Stimulated activated naive CD8-positive, alpha-beta T cell treated with anti-CD3 and anti-CD28 coated beads, Interleukin-15, amount 100 ng/mL, for 72 hours (primary cell): ENCODE data around the gene TAS2R46.
"Not testable (repeated sequence)": the region's sequence is repeated elsewhere in the genome, so short reads cannot be mapped to it uniquely, and the experiment has no call there.

Source experiments
- ATAC-seq: fragments of 150-1000 bp; cut with Tn5 transposase; 2 replicates; pipeline ENCODE4 v1.10.0; 2021; ENCODE audit warnings: mild to moderate bottlenecking, moderate library complexity
- DNase-seq, 2 donors: peaks; one replicate each; pipeline ENCODE4 v3.0.0; 2021 to 2022
- H3K27ac Mint-ChIP-seq, 2 donors: one replicate each; pipeline ENCODE4 v1.8.0; 2022; ENCODE audit warnings: mild to moderate bottlenecking in 2 of 2, mixed read lengths in 2 of 2, moderate library complexity in 2 of 2
- H3K27me3 Mint-ChIP-seq: one replicate; pipeline ENCODE4 v1.8.0; 2022; ENCODE audit warnings: mixed read lengths
- H3K4me1 Mint-ChIP-seq: one replicate; pipeline ENCODE4 v1.8.0; 2022; ENCODE audit warnings: mild to moderate bottlenecking, mixed read lengths
- H3K4me3 Mint-ChIP-seq, 2 donors: one replicate each; pipeline ENCODE4 v1.8.0; 2022; ENCODE audit warnings: mild to moderate bottlenecking in 2 of 2, mixed read lengths in 2 of 2, moderate library complexity in 1 of 2
- H3K9me3 Mint-ChIP-seq, 2 donors: one replicate each; pipeline ENCODE4 v1.8.0; 2022; ENCODE audit warnings: mixed read lengths in 2 of 2

Gene TAS2R46, protein sequence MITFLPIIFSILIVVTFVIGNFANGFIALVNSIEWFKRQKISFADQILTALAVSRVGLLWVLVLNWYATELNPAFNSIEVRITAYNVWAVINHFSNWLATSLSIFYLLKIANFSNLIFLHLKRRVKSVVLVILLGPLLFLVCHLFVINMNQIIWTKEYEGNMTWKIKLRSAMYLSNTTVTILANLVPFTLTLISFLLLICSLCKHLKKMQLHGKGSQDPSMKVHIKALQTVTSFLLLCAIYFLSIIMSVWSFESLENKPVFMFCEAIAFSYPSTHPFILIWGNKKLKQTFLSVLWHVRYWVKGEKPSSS

DNA sequence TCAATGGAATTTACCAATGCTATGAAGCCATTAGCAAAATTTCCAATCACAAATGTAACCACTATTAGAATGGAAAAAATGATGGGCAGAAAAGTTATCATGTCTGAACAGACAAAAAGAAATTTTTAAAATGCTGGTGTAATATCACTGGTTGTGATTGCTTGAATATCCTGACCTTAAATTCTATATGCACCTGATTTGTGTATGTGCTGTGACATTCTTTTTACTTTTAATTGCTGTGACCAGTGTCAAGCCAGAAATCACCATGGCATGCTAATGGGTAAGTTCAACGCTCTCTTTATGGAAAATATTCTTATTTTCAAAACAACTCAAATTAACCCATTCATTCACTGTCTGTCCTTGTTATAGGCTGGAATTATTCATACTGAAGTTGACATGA lies at the start of gene TAS2R46:
Gene TAS2R46 (minus strand): TSS at position 101 of the 400 bp plus-strand sequence. CDS start 0 bp downstream, at position 101.
- H3K4me1 Mint-ChIP-seq = peaks cover 20% of the 10 kb centered on the region
- not testable (repeated sequence) for H3K9me3 Mint-ChIP-seq, H3K27me3 Mint-ChIP-seq, ATAC-seq, H3K4me3 Mint-ChIP-seq, H3K27ac Mint-ChIP-seq, DNase-seq

DNA sequence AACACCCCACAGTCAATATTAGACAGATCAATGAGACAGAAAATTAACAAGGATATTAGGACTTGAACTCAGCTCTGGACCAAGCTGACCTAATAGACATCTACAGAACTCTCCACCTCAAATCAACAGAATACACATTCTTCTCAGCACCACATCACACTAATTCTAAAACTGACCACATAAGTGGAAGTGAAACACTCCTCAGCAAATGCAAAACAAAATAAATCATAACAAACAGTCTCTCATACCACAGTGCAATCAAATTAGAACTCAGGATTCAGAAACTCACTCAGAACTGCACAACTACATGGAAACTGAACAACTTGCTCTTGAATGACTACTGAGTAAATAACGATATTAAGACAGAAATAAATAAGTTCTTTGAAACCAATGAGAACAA lies 49.1 kb upstream of the TAS2R46 start:
- H3K4me1 Mint-ChIP-seq = peaks cover 55% of the 10 kb centered on the region
- H3K27ac Mint-ChIP-seq, H3K27me3 Mint-ChIP-seq: not testable (repeated sequence)

DNA sequence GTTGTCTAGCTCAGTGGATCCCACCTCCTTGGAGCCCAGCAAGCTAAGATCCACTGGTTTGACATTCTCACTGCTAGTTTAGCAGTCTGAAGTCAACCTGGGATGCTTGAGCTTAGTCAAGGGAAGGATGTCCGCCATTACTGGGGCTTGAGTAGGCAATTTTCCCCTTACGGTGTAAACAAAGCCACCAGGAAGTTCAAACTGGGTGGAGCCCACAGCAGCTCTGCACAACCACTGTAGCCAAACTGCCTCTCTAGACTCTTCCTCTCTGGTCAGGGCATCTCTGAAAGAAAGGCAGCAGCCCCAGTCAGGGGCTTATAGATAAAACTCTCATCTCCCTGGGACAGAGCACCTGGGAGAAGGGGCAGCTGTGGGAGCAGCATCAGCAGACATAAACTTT lies 46.8 kb upstream of the TAS2R46 start:
- Mint-ChIP-seq H3K9me3 (peaks cover 55 to 57% of the 10 kb centered on the region in 2 donors), H3K4me3 (no peak overlapping the region), H3K4me1 (peaks cover 47% of the 10 kb centered on the region), H3K27me3 (no peaks in the 10 kb centered on the region), H3K27ac (no peak overlapping the region)
- ATAC-seq (no peak), DNase-seq (no peak)

More for the DNA sequence above, 49.1 kb upstream of the TAS2R46 start:
- H3K4me3 Mint-ChIP-seq, DNase-seq, ATAC-seq: not testable (repeated sequence)
- peaks cover 51 to 65% of the 10 kb centered on the region in 2 donors for H3K9me3 Mint-ChIP-seq

DNA sequence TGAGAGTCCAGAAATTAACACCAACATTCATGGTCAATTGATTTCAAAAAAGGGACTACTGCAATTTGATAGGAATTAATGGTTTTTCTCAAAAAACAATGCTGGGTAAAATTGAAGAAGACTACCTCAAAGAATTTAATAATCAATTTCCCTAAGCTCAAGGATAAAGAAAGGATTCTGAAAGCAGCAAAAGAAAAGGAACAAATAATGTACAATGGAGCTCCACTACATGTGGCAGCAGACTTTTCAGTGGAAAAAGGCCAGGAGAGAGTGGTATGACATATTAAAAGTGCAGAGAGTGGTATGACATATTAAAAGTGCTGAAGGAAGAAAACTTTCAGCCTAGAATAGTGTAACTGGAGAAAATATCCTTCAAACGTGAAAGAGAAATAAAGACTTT lies 45.6 kb upstream of the TAS2R46 start:
- ATAC-seq = no peak
- H3K4me1 Mint-ChIP-seq = peaks cover 40% of the 10 kb centered on the region
- no peak overlapping the region for H3K4me3 Mint-ChIP-seq
- peaks cover 46 to 52% of the 10 kb centered on the region in 2 donors for H3K9me3 Mint-ChIP-seq
- H3K27ac Mint-ChIP-seq = peak overlapping the region in 1 of 2 donors; percentile 6
- DNase-seq = no peak
- H3K27me3 Mint-ChIP-seq = no peaks in the 10 kb centered on the region

DNA sequence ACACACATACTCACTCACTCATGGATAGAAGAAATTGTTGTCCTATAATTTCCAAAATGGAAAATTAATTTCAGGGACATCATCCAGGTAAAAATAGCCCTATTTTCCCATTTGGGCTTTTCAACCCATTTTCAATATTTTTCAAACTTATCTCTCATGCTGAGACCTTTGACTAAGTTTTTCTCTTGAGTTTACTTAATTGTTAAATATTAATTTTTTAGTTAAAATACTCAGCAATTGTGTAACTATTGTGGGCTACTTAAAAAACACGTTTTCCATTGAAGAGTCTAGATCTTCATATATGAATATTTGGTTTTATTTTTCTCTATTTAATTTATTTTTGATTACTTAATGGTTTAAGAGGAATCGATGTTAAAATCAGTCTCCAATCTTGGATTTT lies 44.2 kb upstream of the TAS2R46 start:
- Mint-ChIP-seq H3K4me3 (no peak overlapping the region), H3K27me3 (no peaks in the 10 kb centered on the region), H3K27ac (no peak overlapping the region), H3K9me3 (peaks cover 31 to 40% of the 10 kb centered on the region in 2 donors), H3K4me1 (peaks cover 30% of the 10 kb centered on the region)
- no peak for DNase-seq
- no peak for ATAC-seq

DNA sequence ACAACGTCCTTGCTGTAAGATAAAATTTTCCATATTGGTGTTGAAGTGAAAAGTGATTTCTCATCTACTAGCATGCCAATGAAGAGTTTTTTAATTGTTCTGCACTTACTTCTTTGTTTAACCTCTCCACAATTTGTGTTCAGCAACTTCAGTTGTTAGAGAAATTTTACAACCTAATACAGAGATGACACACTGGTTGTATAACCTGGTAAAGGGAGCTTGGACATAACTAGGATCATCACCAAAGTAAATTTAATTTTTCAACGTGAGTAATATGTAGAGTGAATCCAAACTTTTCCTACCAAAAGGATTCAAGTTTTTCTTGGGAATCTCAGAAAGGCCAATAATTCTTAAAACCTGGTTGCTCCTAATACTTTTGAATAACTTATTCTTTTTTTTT lies 43.5 kb upstream of the TAS2R46 start:
- DNase-seq = no peak
- H3K27me3 Mint-ChIP-seq = no peaks in the 10 kb centered on the region
- no peak overlapping the region for H3K4me3 Mint-ChIP-seq
- peaks cover 22% of the 10 kb centered on the region for H3K4me1 Mint-ChIP-seq
- peaks cover 24 to 33% of the 10 kb centered on the region in 2 donors for H3K9me3 Mint-ChIP-seq
- ATAC-seq = no peak
- H3K27ac Mint-ChIP-seq = no peak overlapping the region

DNA sequence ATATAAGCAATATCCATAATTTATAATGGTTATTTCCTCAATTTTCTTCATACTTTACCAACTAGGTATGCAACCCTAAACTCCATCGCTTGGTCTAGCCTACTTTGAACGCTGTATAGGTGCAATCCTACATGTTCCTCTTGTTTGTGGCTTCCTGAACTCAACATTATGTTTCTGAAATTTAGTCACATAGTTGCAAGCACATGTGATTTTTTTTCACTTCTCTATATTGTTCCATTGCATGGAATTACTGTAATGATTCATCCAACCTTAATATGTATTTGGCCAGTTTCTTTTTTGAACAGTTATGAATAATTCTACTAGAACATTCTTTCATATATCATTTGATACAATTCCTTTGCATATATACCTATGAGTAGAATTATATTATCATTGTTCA lies 32.8 kb upstream of the TAS2R46 start:
- H3K9me3 Mint-ChIP-seq, H3K27me3 Mint-ChIP-seq, H3K27ac Mint-ChIP-seq, H3K4me1 Mint-ChIP-seq, DNase-seq, H3K4me3 Mint-ChIP-seq: not testable (repeated sequence)
- ATAC-seq = peak; percentile 64

DNA sequence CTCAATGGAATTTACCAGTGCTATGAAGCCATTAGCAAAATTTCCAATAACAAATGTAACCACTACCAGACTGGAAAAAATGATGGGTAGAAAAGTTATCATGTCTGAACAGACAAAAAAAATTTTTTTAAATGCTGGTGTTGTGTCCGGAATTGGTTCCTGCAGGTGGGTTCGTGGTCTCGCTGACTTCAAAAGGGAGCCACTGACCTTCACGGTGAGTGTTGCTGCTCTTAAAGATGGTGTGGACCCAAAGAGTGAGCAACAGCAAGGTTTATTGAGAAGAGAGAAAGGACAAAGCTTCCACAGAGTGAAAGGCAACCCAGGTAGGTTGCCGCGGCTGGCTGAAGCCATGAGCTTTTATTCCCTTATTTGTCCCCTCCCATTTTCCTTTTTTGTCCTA lies 30.0 kb upstream of the TAS2R46 start, which contains the start of gene TAS2R43:
Gene TAS2R43 (minus strand): TSS at position 186 of the 400 bp plus-strand sequence. CDS start 84 bp downstream, at position 102.
- Mint-ChIP-seq H3K4me1 (no peaks in the 10 kb centered on the region), H3K9me3 (no peaks in the 10 kb centered on the region), H3K27ac (no peak within 1 kb of the TSS), H3K27me3 (no peaks in the 10 kb centered on the region), H3K4me3 (no peak within 1 kb of the TSS)
- DNase-seq (no peak), ATAC-seq (no peak)

DNA sequence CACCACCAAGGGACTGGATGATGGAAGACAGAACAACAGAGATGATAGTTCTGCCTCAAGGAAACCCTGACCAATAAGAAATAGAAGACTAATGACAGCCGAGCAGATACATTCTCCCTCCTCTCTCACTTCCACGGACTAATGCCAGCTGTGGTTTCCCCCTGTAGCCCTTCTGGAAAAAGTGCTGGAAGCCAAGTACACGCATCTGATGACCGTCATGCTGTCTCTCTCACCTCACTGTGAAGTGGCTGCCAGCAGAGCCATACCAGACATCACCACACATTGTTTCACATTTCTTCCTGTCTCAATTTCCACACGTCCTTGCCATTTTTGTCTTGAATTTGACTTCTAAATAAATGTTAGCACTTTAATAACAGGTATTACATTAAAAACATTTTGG lies 27.2 kb upstream of the TAS2R46 start:
- no peaks in the 10 kb centered on the region for H3K27me3 Mint-ChIP-seq

DNA sequence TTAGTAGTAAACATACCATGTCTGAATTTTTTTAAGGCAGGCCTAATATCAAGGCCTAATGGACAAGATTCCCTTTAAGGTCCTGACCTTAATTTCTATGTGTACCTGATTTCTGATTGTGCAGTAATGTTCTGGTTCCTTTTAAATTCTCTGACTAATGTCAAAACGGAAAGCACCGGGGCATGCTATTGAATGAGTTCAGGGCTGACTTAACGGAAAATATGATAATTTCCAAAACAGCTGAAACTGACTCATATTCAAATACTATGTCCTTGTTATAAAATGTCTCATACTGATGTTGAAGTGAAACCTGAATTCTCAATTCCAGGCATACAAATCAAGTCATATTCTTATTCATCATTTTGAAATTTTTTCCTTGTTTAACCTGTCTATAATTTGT lies 23.3 kb upstream of the TAS2R46 start:
- Mint-ChIP-seq H3K4me3 (no peak overlapping the region), H3K4me1 (no peaks in the 10 kb centered on the region), H3K27me3 (no peaks in the 10 kb centered on the region), H3K27ac (no peak overlapping the region), H3K9me3 (peaks cover 8 to 19% of the 10 kb centered on the region in 2 donors)
- ATAC-seq (peak; percentile 87), DNase-seq (peak; percentile 1 to 23)

More for the DNA sequence above, 27.2 kb upstream of the TAS2R46 start:
- H3K27ac Mint-ChIP-seq = no peak overlapping the region
- no peak for ATAC-seq
- no peak for DNase-seq
- H3K4me1 Mint-ChIP-seq = no peaks in the 10 kb centered on the region
- peaks cover 0 to under 1% of the 10 kb centered on the region in 2 donors for H3K9me3 Mint-ChIP-seq
- no peak overlapping the region for H3K4me3 Mint-ChIP-seq

DNA sequence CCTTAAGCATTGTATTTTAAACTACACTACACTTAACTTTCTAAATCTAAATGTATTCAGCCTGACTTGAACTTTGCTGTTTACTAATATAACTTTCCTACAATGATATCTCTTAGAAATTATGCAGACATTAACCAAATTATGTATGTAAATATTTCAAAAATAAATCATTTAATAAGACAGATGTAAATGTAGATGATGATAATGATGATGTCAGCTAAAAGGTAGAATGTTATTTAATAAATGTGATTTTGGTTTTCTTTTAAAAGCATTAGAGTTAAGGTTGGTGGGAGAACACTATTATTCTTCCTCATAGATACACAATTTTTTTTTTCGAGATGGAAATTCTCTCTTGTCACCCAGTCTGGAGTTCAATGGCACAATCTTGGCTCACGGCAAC lies 19.9 kb upstream of the TAS2R46 start:
- H3K9me3 Mint-ChIP-seq = peaks cover 8 to 23% of the 10 kb centered on the region in 2 donors
- no peak for ATAC-seq

DNA sequence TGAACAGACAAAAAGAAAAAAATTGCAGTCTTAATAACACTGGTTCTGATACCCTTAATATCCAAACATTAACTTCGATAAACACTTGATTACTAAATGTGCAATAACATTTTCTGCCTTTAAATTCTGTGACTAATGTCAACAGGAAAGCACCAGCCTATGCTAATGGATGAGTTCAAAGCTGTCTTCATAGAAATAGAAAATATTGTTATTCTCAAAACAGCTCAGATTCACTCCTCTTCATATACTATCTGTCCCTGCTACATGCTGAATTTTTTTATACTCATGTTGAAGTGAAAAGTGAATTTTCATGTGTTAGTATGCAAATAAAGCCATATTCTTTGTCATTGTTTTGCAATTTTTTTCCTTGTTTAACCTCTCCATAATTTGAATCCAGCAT lies 16.2 kb upstream of the TAS2R46 start:
- DNase-seq (no peak), ATAC-seq (no peak)
- no peak overlapping the region for H3K4me3 Mint-ChIP-seq
- no peaks in the 10 kb centered on the region for H3K27me3 Mint-ChIP-seq
- no peak overlapping the region for H3K27ac Mint-ChIP-seq
- peaks cover 8 to 12% of the 10 kb centered on the region in 2 donors for H3K9me3 Mint-ChIP-seq
- H3K4me1 Mint-ChIP-seq = no peaks in the 10 kb centered on the region

More for the DNA sequence above, 19.9 kb upstream of the TAS2R46 start:
- H3K4me1 Mint-ChIP-seq = no peaks in the 10 kb centered on the region
- H3K27ac Mint-ChIP-seq = no peak overlapping the region
- H3K4me3 Mint-ChIP-seq = no peak overlapping the region
- no peaks in the 10 kb centered on the region for H3K27me3 Mint-ChIP-seq
- DNase-seq = no peak

DNA sequence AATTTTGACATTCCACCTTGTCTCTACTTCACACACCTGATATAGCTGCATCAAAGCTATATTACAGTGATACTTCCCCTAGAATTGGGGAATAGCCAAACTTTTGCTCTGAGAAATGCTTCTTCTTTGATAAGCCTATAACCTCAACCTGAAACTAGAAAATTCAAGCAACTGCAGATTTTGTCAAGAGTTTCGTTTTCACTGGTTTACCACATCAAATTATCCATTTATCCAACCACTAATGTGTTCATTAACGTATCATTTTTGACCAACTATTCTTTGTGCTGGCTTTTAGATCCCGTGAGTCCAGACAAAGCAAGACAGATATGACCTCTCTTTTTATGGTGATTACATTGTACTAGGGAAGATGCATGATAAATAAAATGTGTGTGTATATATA lies 13.5 kb upstream of the TAS2R46 start:
- DNase-seq (no peak), ATAC-seq (no peak)
- Mint-ChIP-seq H3K9me3 (peaks cover under 1 to 6% of the 10 kb centered on the region in 2 donors), H3K4me3 (no peak overlapping the region), H3K27me3 (no peaks in the 10 kb centered on the region), H3K4me1 (no peaks in the 10 kb centered on the region), H3K27ac (no peak overlapping the region)

DNA sequence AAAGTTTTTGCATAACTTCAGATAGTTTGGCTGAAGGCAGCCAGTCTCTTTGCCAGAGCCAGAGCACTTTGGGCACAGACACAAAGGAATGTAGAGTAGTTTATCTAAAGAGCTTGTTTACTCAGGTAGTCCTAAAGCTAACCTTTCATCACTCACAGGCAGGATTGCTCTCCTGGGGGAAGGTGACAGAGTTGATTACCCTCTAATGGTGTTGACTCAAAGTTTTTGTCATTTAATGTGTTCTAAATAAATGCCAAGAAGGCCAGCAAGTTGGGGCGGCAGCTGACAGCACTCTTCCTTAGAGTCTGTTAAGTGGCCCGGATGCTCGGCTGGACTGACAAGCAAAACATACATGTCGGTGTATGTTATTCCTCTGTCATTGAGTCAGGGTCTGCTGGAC lies 9.3 kb upstream of the TAS2R46 start:
- ATAC-seq (no peak), DNase-seq (no peak)
- Mint-ChIP-seq H3K4me3 (no peak overlapping the region), H3K27ac (no peak overlapping the region), H3K27me3 (no peaks in the 10 kb centered on the region), H3K9me3 (no peaks in the 10 kb centered on the region), H3K4me1 (no peaks in the 10 kb centered on the region)

DNA sequence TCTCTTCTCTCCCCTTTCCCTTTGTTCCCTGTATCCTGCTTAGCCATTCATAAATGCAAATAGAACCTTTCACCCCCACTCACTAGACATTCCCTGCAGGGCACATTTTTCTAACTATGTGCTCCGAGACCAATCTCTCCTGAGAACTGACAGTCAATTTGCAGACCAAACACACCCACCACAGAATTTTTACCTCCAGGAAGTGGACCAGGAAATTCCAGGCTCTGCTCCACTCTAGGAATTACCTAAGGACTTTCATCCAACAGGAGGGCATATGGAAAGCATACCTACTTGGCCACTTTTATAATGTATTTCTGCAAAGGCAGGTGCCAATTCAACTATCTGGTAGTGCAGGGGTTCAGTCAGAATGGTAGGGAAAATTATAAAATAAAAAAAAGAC lies 8.9 kb upstream of the TAS2R46 start:
- no peaks in the 10 kb centered on the region for H3K4me1 Mint-ChIP-seq
- DNase-seq (no peak), ATAC-seq (no peak)
- H3K4me3 Mint-ChIP-seq = no peak overlapping the region
- no peak overlapping the region for H3K27ac Mint-ChIP-seq
- H3K27me3 Mint-ChIP-seq = no peaks in the 10 kb centered on the region
- no peaks in the 10 kb centered on the region for H3K9me3 Mint-ChIP-seq

DNA sequence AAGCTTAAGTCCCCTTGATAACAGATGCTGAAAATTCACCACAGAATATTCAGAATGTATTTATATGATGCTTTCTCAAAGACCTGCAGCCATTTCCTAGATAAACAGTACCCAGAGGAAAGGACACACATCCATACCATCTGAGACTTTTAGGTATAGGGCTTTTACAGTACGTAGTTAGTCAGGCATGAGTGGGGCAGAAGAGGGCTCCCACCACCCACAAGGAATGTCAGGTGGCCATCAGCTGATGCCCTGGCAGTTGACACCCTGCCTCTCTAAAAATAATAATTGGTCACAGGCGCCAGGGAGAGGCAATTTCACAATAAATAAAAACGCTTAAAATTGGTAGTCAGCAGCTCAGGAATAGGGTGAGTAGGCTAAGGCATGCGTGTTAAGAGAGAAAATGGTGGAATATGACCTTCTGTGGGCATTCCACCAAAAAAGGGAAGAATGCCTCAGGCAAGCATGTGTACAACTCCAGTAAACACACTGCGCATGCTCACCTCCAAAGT lies 7.8 kb upstream of the TAS2R46 start:
- ATAC-seq (no peak), DNase-seq (no peak)
- H3K4me1 Mint-ChIP-seq = no peaks in the 10 kb centered on the region
- H3K27ac Mint-ChIP-seq = no peak overlapping the region
- no peaks in the 10 kb centered on the region for H3K9me3 Mint-ChIP-seq
- no peak overlapping the region for H3K4me3 Mint-ChIP-seq
- H3K27me3 Mint-ChIP-seq = no peaks in the 10 kb centered on the region
